Activated B cell treated with CpG ODN at 0.5 μM for 24 hours (primary cell): Measurements from ENCODE around the gene LRRFIP2. TPM values are rescaled to one million over a fixed set of nuclear protein-coding genes. Genes with fewer than 3 reads are reported as not detected.
A peak's percentile ranks its signal among the peaks of the same experiment; 100 is the strongest.

Experiments
- ATAC-seq: fragments of 200-7000 bp; cut with Tn5 transposase; one replicate; pipeline ENCODE4 v1.10.0; 2021; ENCODE audit warnings: low read depth, mild to moderate bottlenecking, moderate library complexity
- CTCF ChIA-PET: fragments of 350-600 bp; sonication (Branson Sonifier 250); formaldehyde crosslinking; loops from one replicate; lab custom pipeline; 2021; ENCODE audit warnings: antibody characterized with exemption; lab: Charles Lee
- POLR2A ChIA-PET: fragments of 350-600 bp; sonication (Branson Sonifier 250); formaldehyde crosslinking; loops from one replicate; lab custom pipeline; 2021; ENCODE audit warnings: antibody characterized with exemption; lab: Charles Lee
- DNase-seq: peaks from one replicate; pipeline ENCODE4 v3.0.0; 2022
- H3K27ac Mint-ChIP-seq: one replicate; pipeline ENCODE4 v1.8.0; 2020; ENCODE audit warnings: mixed read lengths
- H3K27me3 Mint-ChIP-seq: one replicate; pipeline ENCODE4 v1.8.0; 2021; ENCODE audit warnings: mixed read lengths
- H3K36me3 Mint-ChIP-seq: one replicate; pipeline ENCODE4 v1.8.0; 2021; ENCODE audit warnings: low read depth, mixed read lengths
- H3K4me1 Mint-ChIP-seq: one replicate; pipeline ENCODE4 v1.8.0; 2021; ENCODE audit warnings: mixed read lengths
- H3K4me3 Mint-ChIP-seq: one replicate; pipeline ENCODE4 v1.8.0; 2020; ENCODE audit warnings: mild to moderate bottlenecking, mixed read lengths
- H3K9me3 Mint-ChIP-seq: one replicate; pipeline ENCODE4 v1.8.0; 2020; ENCODE audit warnings: mixed read lengths
- intact Hi-C: fragments of 100-400 bp; cut with micrococcal nuclease; formaldehyde crosslinking; loops from one replicate; pipeline ENCODE4 v1.15.1; 2024
- total RNA-seq: library from RNA; stranded (reverse); gene quantifications from 2 replicates; pipeline ENCODE4 v1.2.3, GENCODE V29; 2022
- TF ChIP-seq, protein P1 (sequence below): fragments of 200-600 bp; IDR thresholded peaks from one replicate; pipeline ENCODE4 v1.8.0; 2022; ENCODE audit warnings: antibody characterized with exemption, mild to moderate bottlenecking

Gene LRRFIP2
- total RNA-seq, 1 donor from 2014 or later = 33.9 TPM

DNA sequence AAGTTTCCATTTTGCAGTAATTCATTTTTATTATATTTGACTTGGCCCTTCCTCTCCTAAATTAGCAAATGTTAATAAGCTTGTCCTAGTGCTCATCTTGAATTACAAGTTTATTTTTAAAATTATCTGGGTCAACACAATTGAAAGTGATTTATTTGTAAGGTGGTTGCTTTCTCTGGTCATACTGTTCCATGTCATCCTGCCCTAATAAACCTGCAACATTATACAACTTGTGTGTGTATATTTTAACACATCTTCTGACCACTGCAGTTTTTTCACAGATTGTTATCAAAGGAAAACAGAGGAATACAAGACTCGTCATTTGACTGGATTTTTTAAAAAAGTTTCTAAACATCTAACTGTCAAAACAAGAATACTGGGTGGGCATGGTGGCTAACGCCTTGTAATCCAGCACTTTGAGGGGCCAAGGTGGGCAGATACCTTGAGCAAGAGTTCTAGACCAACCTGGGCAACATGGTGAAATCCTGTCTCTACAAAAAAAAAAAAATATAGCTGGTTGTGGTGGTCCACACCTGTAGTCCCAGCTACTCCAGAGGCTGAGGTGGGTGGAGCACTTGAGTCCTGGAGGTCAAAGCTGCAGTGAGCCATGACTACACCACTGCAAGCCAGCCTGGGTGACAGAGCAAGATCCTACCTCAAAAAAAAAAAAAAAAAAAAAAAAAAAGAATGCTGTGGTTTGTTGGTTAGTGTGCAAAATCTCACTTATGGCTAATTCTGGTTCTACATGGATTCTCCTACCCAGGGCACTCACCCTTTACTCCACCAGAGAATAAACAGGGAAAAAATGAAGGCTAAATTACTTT is 5.0 kb upstream of the LRRFIP2 start:
- CTCF ChIA-PET = no interaction called here
- no peaks in the 10 kb centered on the region for H3K9me3 Mint-ChIP-seq
- no peak overlapping the region for H3K4me3 Mint-ChIP-seq
- DNase-seq = no peak
- POLR2A ChIA-PET = no interaction called here
- intact Hi-C loops = no loop called here
- H3K36me3 Mint-ChIP-seq = peaks cover 13% of the 10 kb centered on the region
- H3K27me3 Mint-ChIP-seq = no peaks in the 10 kb centered on the region
- no peak for ATAC-seq
- H3K4me1 Mint-ChIP-seq = peaks cover 35% of the 10 kb centered on the region
- no peak overlapping the region for H3K27ac Mint-ChIP-seq
- TF ChIP-seq, protein P1, sequence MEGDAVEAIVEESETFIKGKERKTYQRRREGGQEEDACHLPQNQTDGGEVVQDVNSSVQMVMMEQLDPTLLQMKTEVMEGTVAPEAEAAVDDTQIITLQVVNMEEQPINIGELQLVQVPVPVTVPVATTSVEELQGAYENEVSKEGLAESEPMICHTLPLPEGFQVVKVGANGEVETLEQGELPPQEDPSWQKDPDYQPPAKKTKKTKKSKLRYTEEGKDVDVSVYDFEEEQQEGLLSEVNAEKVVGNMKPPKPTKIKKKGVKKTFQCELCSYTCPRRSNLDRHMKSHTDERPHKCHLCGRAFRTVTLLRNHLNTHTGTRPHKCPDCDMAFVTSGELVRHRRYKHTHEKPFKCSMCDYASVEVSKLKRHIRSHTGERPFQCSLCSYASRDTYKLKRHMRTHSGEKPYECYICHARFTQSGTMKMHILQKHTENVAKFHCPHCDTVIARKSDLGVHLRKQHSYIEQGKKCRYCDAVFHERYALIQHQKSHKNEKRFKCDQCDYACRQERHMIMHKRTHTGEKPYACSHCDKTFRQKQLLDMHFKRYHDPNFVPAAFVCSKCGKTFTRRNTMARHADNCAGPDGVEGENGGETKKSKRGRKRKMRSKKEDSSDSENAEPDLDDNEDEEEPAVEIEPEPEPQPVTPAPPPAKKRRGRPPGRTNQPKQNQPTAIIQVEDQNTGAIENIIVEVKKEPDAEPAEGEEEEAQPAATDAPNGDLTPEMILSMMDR = no peak

DNA sequence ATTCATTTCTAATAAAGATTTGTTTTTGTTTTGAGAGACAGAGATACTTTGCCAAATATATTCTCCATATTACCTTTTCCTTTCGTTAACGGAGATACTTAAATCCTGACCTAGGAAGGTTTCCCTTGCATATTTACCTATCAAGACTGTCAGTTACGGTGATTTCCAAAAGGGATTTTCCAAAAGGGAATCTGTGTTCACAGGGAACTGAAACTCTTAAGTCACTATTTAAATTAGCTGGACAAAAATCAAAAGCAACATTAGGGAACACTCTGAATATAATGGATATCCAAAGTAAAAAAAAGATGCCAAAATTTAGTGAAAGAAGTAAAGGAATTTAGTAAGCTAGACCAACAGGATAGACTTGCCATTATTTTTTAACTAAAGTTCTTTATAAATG is 576 bp downstream of the LRRFIP2 start:
- H3K36me3 Mint-ChIP-seq = peaks cover 31% of the 10 kb centered on the region
- TF ChIP-seq, protein P1 = no peak
- CTCF ChIA-PET = no interaction called here
- peaks cover 35% of the 10 kb centered on the region for H3K4me1 Mint-ChIP-seq
- intact Hi-C loops = no loop called here
- H3K9me3 Mint-ChIP-seq = no peaks in the 10 kb centered on the region
- ATAC-seq (no peak), DNase-seq (no peak)
- H3K27ac Mint-ChIP-seq = peak overlapping the region; percentile 30
- H3K4me3 Mint-ChIP-seq = no peak overlapping the region
- POLR2A ChIA-PET = no interaction called here
- H3K27me3 Mint-ChIP-seq = no peaks in the 10 kb centered on the region

DNA sequence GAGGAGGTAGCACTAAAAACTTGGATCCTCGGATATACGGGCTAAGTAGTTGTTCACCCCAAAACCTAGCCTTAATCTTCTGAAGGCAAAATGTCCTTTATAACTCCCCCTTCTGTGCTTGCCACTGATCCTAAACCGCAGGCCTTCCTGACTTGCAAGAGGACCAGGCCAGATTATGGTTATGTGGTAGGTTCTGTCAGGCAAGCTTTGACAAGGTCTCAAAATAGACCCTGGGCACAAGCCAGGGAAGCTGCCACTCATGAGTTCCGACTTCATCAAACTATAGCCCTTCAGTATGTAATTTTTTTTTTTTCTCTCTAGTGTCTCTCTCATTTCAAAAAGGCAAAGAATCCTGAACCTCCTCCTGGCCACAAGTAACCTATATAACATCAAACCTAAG is 3.2 kb downstream of the LRRFIP2 start:
- H3K4me1 Mint-ChIP-seq = peaks cover 21% of the 10 kb centered on the region
- intact Hi-C loops = no loop called here
- DNase-seq (no peak), ATAC-seq (no peak)
- ChIA-PET CTCF (no interaction called here), POLR2A (interaction anchor here (0.7 kb wide), 1 partner anchor 23 kb away, joined by 3 read pairs; no protein-coding TSS in a partner anchor)
- TF ChIP-seq, protein P1 = no peak
- no peak overlapping the region for H3K27ac Mint-ChIP-seq
- H3K36me3 Mint-ChIP-seq = peaks cover 31% of the 10 kb centered on the region
- H3K4me3 Mint-ChIP-seq = no peak overlapping the region
- H3K27me3 Mint-ChIP-seq = no peaks in the 10 kb centered on the region
- H3K9me3 Mint-ChIP-seq = no peaks in the 10 kb centered on the region

DNA sequence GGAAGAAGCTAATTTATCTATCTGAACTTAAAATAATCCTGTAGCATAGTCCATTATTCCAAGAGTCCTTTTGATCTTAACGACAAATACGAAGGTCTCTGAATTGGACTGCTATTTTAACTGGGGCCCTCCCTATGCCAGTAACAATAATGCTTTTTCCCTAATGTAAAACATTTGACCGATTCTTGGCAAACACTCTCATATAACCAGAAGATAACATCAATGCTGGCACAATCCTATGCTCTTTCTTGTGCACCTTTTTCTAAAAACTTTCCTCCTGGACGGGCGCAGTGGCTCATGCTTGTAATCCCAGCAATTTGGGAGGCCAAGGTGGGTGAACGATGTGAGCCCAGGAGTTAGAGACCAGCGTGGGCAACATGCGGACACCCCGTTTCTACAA is 3.9 kb downstream of the LRRFIP2 start:
- ChIA-PET CTCF (no interaction called here), POLR2A (interaction anchor here (0.7 kb wide), 1 partner anchor 23 kb away, joined by 3 read pairs; no protein-coding TSS in a partner anchor)
- Mint-ChIP-seq H3K36me3 (peaks cover 32% of the 10 kb centered on the region), H3K27ac (no peak overlapping the region), H3K4me3 (no peak overlapping the region), H3K9me3 (no peaks in the 10 kb centered on the region), H3K4me1 (peaks cover 20% of the 10 kb centered on the region), H3K27me3 (no peaks in the 10 kb centered on the region)
- ATAC-seq = no peak
- TF ChIP-seq, protein P1 = no peak
- intact Hi-C loops = no loop called here
- DNase-seq = no peak

DNA sequence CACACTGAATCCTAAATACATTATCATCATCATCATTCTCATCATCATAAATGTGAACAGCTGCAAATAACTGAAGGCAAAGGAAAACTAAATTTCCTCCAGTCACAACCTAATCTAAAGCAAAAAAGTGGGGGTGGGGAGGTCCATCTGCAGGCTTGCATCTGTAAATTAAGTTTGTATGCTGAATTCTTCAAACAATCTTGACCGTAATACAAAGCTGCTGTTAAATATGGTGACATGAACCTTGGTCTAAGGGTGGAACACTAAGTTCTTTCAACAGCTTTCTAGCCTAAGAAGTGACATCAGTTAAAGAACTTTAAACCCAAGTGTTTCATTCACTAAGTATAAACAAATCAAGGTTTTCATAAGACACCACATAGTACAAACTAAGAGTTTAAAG is 4.3 kb downstream of the LRRFIP2 start:
- peaks cover 16% of the 10 kb centered on the region for H3K4me1 Mint-ChIP-seq
- intact Hi-C loops = no loop called here
- no peak overlapping the region for H3K4me3 Mint-ChIP-seq
- no peaks in the 10 kb centered on the region for H3K9me3 Mint-ChIP-seq
- H3K27ac Mint-ChIP-seq = no peak overlapping the region
- no peaks in the 10 kb centered on the region for H3K27me3 Mint-ChIP-seq
- TF ChIP-seq, protein P1 = no peak
- POLR2A ChIA-PET = no interaction called here
- H3K36me3 Mint-ChIP-seq = peaks cover 31% of the 10 kb centered on the region
- no peak for ATAC-seq
- no peak for DNase-seq
- CTCF ChIA-PET = no interaction called here
